Stimulated activated naive B cell treated with anti-CD40 and anti-IgM and Interleukin-4, amounts not matched to agents 10 μg/mL and 1 μg/mL and 100 μg/mL, for 72 hours (primary cell): Measurements from ENCODE around the gene PDSS2.
"Not testable (repeated sequence)": the region's sequence is repeated elsewhere in the genome, so short reads cannot be mapped to it uniquely, and the experiment has no call there.

Experiments used
- ATAC-seq, 2 donors: fragments of 150-1000 bp; cut with Tn5 transposase; replicated peaks; 2 replicates each; pipeline ENCODE4 v1.10.0; 2021; ENCODE audit warnings: moderate library complexity in 1 of 2
- DNase-seq: peaks from one replicate; pipeline ENCODE4 v3.0.0; 2021
- H3K27ac Mint-ChIP-seq: one replicate; pipeline ENCODE4 v1.8.0; 2022; ENCODE audit warnings: mild to moderate bottlenecking, mixed read lengths
- H3K27me3 Mint-ChIP-seq, 2 donors: one replicate each; pipeline ENCODE4 v1.8.0; 2022; ENCODE audit warnings: mixed read lengths in 2 of 2
- H3K36me3 Mint-ChIP-seq, 2 donors: one replicate each; pipeline ENCODE4 v1.8.0; 2022; ENCODE audit warnings: mixed read lengths in 2 of 2, mild to moderate bottlenecking in 1 of 2
- H3K4me1 Mint-ChIP-seq, 2 donors: one replicate each; pipeline ENCODE4 v1.8.0; 2022; ENCODE audit warnings: mixed read lengths in 2 of 2, mild to moderate bottlenecking in 1 of 2
- H3K4me3 Mint-ChIP-seq, 2 donors: one replicate each; pipeline ENCODE4 v1.8.0; 2022; ENCODE audit warnings: mild to moderate bottlenecking in 2 of 2, mixed read lengths in 2 of 2, moderate library complexity in 1 of 2
- H3K9me3 Mint-ChIP-seq, 2 donors: one replicate each; pipeline ENCODE4 v1.8.0; 2022; ENCODE audit warnings: mixed read lengths in 2 of 2, mild to moderate bottlenecking in 1 of 2

PDSS2 gene

DNA sequence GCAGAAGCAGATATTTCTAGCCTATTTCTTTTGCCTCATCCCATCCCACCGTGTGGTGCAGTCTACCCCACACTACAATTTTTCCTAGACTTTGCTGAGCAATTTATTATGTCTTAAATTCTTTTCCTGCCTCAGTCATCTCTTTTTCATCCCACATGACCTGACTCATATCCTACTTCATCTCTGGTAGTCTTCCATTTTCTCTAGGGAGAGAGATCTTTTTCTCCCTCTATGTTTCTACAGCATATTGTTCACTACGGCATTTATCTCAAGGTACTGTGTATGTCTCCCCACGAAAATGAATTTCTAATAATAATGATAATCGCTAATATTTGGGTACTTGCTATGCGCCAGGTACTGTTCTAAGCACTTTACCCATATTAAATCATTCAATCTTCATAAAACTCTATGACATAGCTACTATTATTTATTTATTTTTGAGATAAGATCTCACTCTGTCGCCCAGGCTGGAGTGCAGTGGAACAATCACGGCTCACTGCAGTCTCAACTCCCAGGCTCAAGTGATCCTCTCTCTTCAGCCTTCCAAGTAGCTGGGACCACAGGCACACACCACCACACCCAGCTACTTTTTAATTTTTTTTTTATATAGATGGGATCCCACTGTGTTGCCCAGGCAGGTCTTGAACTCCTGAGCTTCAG lies 15.6 kb downstream of the PDSS2 start:
- ATAC-seq (no peak), DNase-seq (no peak)
- Mint-ChIP-seq H3K36me3 (peaks cover 34 to 43% of the 10 kb centered on the region in 2 donors), H3K4me3 (no peak overlapping the region), H3K27me3 (no peaks in the 10 kb centered on the region), H3K4me1 (peaks cover 16 to 18% of the 10 kb centered on the region in 2 donors), H3K27ac (no peak overlapping the region), H3K9me3 (peaks cover 15 to 16% of the 10 kb centered on the region in 2 donors)

DNA sequence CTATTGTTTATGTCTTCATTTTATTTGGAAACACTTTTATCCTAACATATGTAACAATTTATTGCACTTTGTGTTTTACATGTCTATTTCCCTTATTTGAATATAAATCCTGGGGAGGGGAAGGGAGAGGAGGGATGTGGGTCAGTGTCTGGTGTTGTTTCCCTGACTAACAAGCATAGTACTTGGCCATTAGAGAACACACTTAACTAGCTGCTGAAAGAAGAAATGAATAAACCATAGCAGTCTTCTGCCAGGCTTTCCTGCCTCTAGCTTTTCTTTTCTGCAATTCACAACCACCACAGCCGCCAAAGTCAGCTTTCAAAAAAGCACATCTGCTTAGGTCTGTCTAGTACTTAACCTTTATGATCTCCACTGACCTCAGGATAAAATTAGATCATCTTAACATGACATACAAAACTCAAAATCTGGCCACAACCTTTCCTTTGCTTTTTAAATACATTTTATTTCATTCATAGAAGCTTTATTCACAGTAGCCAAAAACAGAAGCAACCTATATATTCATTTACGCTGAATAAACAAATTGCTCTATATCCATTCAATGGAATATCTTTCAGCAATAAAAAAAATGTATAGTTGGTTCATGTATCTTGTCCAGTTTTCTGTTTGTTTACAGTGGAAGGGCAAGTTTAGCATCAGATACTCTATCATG lies 16.3 kb downstream of the PDSS2 start:
- Mint-ChIP-seq H3K4me3 (no peak overlapping the region), H3K27me3 (no peaks in the 10 kb centered on the region), H3K36me3 (peaks cover 30 to 40% of the 10 kb centered on the region in 2 donors), H3K4me1 (peaks cover 15 to 18% of the 10 kb centered on the region in 2 donors), H3K9me3 (peaks cover 9 to 11% of the 10 kb centered on the region in 2 donors), H3K27ac (no peak overlapping the region)
- ATAC-seq (no peak), DNase-seq (no peak)

DNA sequence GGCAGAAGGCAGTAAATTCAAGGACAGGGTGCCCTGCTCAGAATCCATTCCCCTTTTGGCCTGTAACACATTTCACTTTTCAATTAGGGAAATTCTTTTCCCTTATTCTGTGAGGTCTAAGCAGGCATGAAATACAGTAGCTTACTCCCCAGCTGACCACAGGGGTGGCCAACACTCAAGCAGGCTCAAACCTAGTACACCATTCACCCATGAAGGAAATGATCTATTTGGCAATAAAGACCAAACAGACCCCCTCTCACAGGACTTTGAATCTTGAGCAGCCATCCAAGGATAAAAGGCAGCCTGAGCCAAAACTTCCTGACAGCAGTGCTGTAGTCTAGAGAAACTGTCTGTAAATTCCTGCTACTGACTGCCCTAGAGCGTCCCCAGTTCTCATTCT lies 17.7 kb downstream of the PDSS2 start:
- Mint-ChIP-seq H3K27ac (no peak overlapping the region), H3K27me3 (no peaks in the 10 kb centered on the region), H3K9me3 (peaks cover 5% of the 10 kb centered on the region in 2 donors), H3K4me1 (peaks cover 15 to 25% of the 10 kb centered on the region in 2 donors), H3K4me3 (no peak overlapping the region), H3K36me3 (peaks cover 23 to 31% of the 10 kb centered on the region in 2 donors)
- ATAC-seq (no peak), DNase-seq (no peak)

DNA sequence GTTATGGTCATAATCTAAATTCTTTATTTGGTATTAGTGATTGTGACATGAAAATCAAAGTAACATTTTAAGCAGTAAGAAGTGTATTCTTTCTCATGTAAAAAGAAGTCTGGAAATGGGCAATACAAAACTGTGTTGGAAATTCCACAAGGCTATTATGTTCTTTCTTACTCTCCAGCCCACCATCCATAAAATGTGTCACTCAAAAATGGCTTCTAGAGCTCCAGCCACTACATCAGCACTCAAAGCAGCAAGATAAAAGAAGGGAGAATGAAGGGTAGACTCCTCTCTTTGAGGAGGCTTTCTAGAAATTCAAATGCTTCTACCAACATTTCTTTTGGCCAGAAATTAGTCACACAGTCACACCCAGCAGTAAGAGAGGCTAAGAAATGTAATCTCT lies 18.4 kb downstream of the PDSS2 start:
- DNase-seq (no peak), ATAC-seq (no peak)
- Mint-ChIP-seq H3K4me1 (peaks cover 15 to 25% of the 10 kb centered on the region in 2 donors), H3K36me3 (peaks cover 17 to 26% of the 10 kb centered on the region in 2 donors), H3K9me3 (peaks cover 4% of the 10 kb centered on the region in 2 donors), H3K27me3 (no peaks in the 10 kb centered on the region), H3K27ac (no peak overlapping the region), H3K4me3 (no peak overlapping the region)

DNA sequence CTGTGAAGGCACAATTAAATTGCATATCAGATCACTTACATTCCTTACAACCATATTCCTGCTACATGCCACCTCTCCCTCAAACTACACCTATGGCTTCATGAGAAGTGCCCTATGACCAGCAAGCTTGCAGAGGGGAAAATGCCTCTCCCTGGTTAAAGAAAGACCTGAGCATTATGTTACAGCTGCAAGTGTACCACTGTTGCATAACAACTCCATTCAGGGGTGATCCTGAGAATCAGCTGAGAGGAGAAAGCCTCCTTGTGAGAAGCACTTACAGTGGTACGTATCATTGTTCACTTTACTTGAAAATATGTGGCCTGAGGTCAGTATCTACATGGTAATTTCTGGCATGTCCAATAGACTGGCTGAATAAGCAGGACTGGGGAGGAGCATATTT lies 20.0 kb downstream of the PDSS2 start:
- no peaks in the 10 kb centered on the region for H3K27me3 Mint-ChIP-seq
- H3K36me3 Mint-ChIP-seq, result peaks cover 11 to 21% of the 10 kb centered on the region in 2 donors
- no peaks in the 10 kb centered on the region for H3K9me3 Mint-ChIP-seq
- no peak overlapping the region for H3K27ac Mint-ChIP-seq
- peaks cover 15 to 25% of the 10 kb centered on the region in 2 donors for H3K4me1 Mint-ChIP-seq
- no peak overlapping the region for H3K4me3 Mint-ChIP-seq
- DNase-seq (no peak), ATAC-seq (no peak)

DNA sequence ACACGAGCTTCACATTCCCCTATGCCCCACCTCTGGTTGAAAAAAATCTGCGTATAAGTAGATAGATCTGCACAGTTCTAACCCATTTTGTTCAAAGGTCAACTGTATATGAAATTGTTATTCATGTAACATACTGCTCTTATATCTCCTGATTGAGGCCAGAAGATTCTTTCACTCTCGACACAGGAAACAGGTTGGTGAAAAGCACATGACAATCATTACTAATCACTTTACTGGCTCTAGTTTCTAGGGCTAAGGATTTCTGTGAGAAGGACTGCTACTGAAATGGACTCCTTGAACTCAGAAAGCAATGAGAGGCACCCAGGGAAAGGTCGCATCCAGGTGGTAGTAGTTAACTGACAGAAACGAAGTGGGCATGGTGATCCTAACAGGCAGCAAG lies 21.7 kb downstream of the PDSS2 start:
- no peak for ATAC-seq

DNA sequence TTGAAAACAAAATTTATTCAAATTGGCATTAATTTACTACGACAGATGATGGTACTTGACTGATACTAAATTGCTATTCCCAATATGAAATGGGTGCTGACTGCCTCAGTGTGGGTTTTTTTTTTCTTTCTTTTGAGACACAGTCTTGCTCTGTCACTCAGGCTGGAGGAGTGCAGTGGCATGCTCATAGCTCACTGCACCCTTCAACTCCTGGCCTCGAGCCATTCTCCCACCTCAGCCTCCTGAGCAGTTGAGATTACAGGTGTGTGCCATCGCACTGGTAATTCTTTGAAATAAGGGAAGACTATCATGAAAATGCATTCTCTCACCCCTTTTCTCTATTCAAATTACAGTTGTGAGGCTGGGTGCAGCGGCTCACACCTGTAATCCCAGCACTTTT lies 22.5 kb downstream of the PDSS2 start:
- Mint-ChIP-seq H3K4me3 (no peak overlapping the region), H3K9me3 (no peaks in the 10 kb centered on the region), H3K36me3 (peaks cover 17 to 32% of the 10 kb centered on the region in 2 donors), H3K27ac (no peak overlapping the region), H3K4me1 (peaks cover 18 to 24% of the 10 kb centered on the region in 2 donors), H3K27me3 (no peaks in the 10 kb centered on the region)
- ATAC-seq (no peak), DNase-seq (no peak)

More for the DNA sequence above, 21.7 kb downstream of the PDSS2 start:
- peaks cover 21 to 24% of the 10 kb centered on the region in 2 donors for H3K4me1 Mint-ChIP-seq
- H3K27ac Mint-ChIP-seq, result no peak overlapping the region
- no peak for DNase-seq
- H3K9me3 Mint-ChIP-seq, result no peaks in the 10 kb centered on the region
- no peak overlapping the region for H3K4me3 Mint-ChIP-seq
- H3K36me3 Mint-ChIP-seq, result peaks cover 17 to 34% of the 10 kb centered on the region in 2 donors
- no peaks in the 10 kb centered on the region for H3K27me3 Mint-ChIP-seq

DNA sequence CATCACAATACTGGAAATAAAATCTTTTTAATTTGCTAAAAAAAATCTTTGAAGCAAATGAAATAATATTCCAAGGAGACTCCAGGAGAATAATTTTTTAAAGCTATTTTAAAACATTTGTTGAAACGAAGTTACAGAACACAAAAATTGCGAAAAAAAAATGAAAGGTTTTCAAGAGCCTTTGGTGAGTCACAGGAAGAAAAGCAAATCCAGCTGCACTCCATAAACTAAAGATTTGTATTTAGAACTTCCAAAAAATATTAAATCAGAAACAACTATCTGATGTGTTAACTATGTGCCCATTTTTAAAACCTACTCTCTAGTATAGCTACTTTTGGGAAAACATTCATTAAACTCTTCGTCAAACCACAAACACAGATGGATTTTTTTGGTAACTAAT lies 23.6 kb downstream of the PDSS2 start:
- Mint-ChIP-seq H3K36me3 (peaks cover 13 to 32% of the 10 kb centered on the region in 2 donors), H3K27me3 (no peaks in the 10 kb centered on the region), H3K27ac (no peak overlapping the region), H3K9me3 (no peaks in the 10 kb centered on the region), H3K4me3 (no peak overlapping the region), H3K4me1 (peaks cover 15 to 24% of the 10 kb centered on the region in 2 donors)
- DNase-seq (no peak), ATAC-seq (no peak)

DNA sequence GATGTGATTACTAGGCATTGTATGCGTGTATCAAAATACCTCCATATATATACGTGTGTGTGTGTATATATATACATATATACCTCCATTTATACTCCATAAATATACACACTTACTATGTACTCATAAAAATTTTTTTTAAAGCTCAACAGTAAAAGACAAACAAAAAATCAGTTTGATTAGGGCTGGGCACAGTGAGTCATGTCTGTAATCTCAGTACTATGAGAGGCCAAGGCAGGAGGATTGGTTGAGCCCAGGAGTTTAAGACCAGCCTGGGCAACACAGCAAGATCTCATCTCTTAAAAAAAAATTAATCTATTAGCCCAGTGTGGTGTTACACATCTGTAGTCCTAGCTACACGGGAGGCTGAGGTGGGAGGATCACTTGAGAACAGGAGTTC lies 24.6 kb downstream of the PDSS2 start:
- Mint-ChIP-seq H3K4me1 (peaks cover 15 to 19% of the 10 kb centered on the region in 2 donors), H3K27me3 (no peaks in the 10 kb centered on the region), H3K4me3 (no peak overlapping the region), H3K36me3 (peaks cover 15 to 32% of the 10 kb centered on the region in 2 donors), H3K27ac (no peak overlapping the region), H3K9me3 (no peaks in the 10 kb centered on the region)
- no peak for ATAC-seq
- DNase-seq, result no peak

DNA sequence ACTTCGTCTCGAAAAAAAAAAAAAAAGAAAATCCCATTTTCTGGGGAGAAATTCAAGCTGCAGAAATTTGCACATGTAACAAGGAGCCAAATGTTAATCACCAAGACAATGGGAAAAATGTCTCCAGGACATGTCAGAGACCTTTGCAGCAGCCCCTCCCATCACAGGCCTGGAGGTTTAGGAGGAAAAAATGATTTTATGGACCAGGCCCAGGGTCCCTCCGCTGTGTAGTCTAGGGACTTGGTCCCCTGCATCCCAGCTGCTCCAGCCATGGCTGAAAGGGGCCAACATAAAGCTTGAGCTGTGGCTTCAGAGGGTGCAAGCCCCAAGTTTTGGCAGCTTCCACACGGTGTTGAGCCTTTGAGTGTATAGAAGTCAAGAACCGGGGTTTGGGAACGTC lies 33.4 kb downstream of the PDSS2 start:
- peaks cover 12 to 17% of the 10 kb centered on the region in 2 donors for H3K9me3 Mint-ChIP-seq
- H3K4me3 Mint-ChIP-seq, H3K27me3 Mint-ChIP-seq, ATAC-seq, DNase-seq, H3K27ac Mint-ChIP-seq, H3K4me1 Mint-ChIP-seq: not testable (repeated sequence)
- H3K36me3 Mint-ChIP-seq, result peaks cover 21 to 33% of the 10 kb centered on the region in 2 donors

DNA sequence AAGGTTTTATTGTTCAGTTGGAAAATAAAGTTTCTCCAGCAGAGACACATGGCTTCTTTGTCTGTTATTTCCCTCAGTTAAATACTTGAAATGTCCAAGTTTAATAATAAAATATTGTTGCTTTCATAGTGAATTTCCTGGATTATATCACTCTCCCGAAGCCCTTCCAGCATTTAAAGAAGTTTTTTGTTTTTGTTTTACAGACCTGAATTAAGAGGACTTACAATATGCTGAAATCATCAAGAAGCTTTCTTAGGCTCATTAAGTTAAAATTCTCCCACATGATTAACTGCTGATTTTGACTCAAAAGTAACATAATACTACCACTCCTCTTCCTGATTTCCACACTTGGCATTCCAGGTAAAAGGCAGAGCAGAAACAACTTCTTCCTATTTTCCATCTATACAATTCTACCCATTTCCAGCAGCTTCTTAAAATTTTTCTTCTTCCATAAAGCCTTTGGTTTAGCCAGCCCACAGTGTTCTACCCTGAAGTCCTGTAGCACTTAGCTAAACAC lies 35.8 kb downstream of the PDSS2 start:
- no peak for DNase-seq
- H3K9me3 Mint-ChIP-seq, result peaks cover 12 to 17% of the 10 kb centered on the region in 2 donors
- no peak overlapping the region for H3K27ac Mint-ChIP-seq
- no peaks in the 10 kb centered on the region for H3K27me3 Mint-ChIP-seq
- peaks cover 0 to 8% of the 10 kb centered on the region in 2 donors for H3K4me1 Mint-ChIP-seq
- no peak for ATAC-seq
- H3K4me3 Mint-ChIP-seq, result no peak overlapping the region
- H3K36me3 Mint-ChIP-seq, result peaks cover 19 to 28% of the 10 kb centered on the region in 2 donors

DNA sequence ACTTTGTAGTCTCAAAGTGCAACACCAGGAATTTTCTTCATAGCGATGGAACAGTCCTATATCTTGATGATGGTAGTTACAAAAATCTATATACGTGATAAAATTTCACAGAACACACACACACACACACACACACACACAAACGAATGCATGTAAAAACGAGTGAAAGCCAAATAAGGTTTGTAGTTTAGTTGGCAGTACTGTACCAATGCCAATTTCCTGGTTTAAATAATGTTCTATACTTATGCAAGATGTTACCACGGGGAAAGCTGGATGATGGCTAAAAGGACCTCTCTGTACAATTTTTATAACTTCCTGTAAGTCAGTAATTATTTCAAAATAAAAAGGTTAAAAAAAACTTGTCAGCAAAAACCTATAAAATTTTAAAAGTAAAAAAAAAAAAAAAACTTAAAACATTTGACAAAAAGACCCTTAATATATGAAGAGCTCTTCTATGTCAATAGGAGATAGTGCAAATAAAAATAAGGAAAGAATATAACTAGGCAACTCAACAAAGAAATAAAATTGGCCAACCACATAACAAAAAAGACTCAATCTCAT lies 37.6 kb downstream of the PDSS2 start:
- H3K4me1 Mint-ChIP-seq, result peaks cover 8 to 10% of the 10 kb centered on the region in 2 donors
- peaks cover 7 to 11% of the 10 kb centered on the region in 2 donors for H3K9me3 Mint-ChIP-seq
- H3K27me3 Mint-ChIP-seq, result no peaks in the 10 kb centered on the region
- no peak overlapping the region for H3K27ac Mint-ChIP-seq
- no peak for ATAC-seq
- peaks cover 15 to 31% of the 10 kb centered on the region in 2 donors for H3K36me3 Mint-ChIP-seq
- no peak for DNase-seq
- H3K4me3 Mint-ChIP-seq, result no peak overlapping the region

DNA sequence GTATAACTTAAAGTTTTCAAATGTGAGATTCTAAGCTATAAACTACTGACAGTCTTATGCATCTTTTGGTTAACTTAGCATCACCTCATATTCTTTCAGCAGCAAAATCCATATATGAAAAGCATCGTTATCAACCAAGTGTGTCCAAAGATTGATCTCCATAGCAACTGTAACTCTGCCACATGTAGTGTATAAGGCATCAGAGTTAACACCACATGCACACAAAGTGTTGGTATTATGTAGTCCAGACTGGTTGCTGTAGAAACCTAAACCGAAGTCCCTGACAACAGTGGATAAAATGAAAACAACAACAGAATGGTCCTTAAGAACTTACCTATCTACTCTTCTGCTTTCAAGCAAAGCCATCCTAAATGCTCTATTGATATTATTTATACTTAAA lies 39.6 kb downstream of the PDSS2 start:
- no peak for ATAC-seq
- Mint-ChIP-seq H3K9me3 (no peaks in the 10 kb centered on the region), H3K4me3 (no peak overlapping the region), H3K27me3 (no peaks in the 10 kb centered on the region), H3K27ac (no peak overlapping the region), H3K4me1 (peaks cover 10 to 13% of the 10 kb centered on the region in 2 donors), H3K36me3 (peaks cover 1 to 14% of the 10 kb centered on the region in 2 donors)
- DNase-seq, result no peak

DNA sequence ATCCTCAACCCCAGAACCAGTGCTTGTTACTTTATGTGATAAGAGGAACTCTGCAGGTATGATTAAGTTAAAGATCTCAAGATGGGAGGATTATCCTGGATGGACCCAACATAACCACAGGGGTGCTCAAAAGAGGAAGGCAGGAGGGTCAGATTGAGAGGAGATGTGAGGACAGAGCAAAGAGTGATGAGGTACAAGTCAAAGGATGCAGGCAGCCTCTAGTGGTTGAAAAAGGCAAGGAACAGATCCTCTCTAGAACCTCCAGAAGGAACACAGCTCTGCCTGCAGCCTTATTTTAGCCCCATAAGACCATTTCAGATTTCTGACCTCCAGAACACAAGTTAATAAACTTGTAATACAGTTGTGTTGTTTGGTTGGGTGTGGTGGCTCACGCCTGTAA lies 41.2 kb downstream of the PDSS2 start:
- DNase-seq (no peak), ATAC-seq (peak; percentile 34 to 60)
- Mint-ChIP-seq H3K9me3 (no peaks in the 10 kb centered on the region), H3K27ac (no peak overlapping the region), H3K4me3 (no peak overlapping the region), H3K27me3 (no peaks in the 10 kb centered on the region), H3K36me3 (peaks cover 1 to 16% of the 10 kb centered on the region in 2 donors), H3K4me1 (peaks cover 10 to 13% of the 10 kb centered on the region in 2 donors)
